Muscle of leg (tissue), 11 donors: ENCODE results near the gene HMGB2. TPM values are rescaled to one million over a fixed set of nuclear protein-coding genes. Genes with fewer than 3 reads are reported as not detected.

Experiments used
- DNase-seq: peaks from one replicate; pipeline ENCODE4 v3.0.0; 2013
- H3K27ac ChIP-seq: one replicate; pipeline ENCODE4 v1.5.1; 2013; ENCODE audit warnings: mild to moderate bottlenecking, low read length, control low read depth
- H3K27me3 ChIP-seq: one replicate; pipeline ENCODE4 v1.6.1; 2013; ENCODE audit warnings: low read length; ENCODE audit not compliant: control insufficient read depth, insufficient read depth
- H3K36me3 ChIP-seq: one replicate; pipeline ENCODE4 v1.6.1; 2013; ENCODE audit warnings: low read length; ENCODE audit not compliant: control insufficient read depth, insufficient read depth
- H3K4me1 ChIP-seq: one replicate; pipeline ENCODE4 v1.6.1; 2013; ENCODE audit warnings: low read length; ENCODE audit not compliant: control insufficient read depth, insufficient read depth
- H3K4me3 ChIP-seq: one replicate; pipeline ENCODE4 v1.5.1; 2013; ENCODE audit warnings: low read length, control low read depth
- H3K9me3 ChIP-seq: replicated peaks from 2 replicates; pipeline ENCODE4 v1.6.1; 2013; ENCODE audit warnings: low read depth, low read length; ENCODE audit not compliant: control insufficient read depth
- WGBS: methylation state at CpG from one replicate; pipeline ENCODE4 v1.1.5; 2013; ENCODE audit warnings: missing lambda C conversion rate; ENCODE audit not compliant: insufficient coverage; 5-methylcytosine and 5-hydroxymethylcytosine counted together
- polyA plus RNA-seq, 8 donors: library from polyadenylated mRNA; unstranded; fragments of 120-200 nt; gene quantifications; one replicate each; pipeline versions ENCODE4 v1.2.1 to v1.2.3, GENCODE V29; 2013; ENCODE audit warnings: inconsistent platforms in 1 of 8, low replicate concordance in 1 of 8; ENCODE audit not compliant: insufficient read length in 8 of 8, insufficient read depth in 1 of 8
- total RNA-seq: library from RNA; stranded (reverse); fragments of 120-200 nt; gene quantifications from one replicate; pipeline ENCODE4 v1.2.4, GENCODE V29; 2013

Gene HMGB2
- total and polyA plus RNA-seq, 9 donors: 104 to 243 (median 197) TPM

DNA sequence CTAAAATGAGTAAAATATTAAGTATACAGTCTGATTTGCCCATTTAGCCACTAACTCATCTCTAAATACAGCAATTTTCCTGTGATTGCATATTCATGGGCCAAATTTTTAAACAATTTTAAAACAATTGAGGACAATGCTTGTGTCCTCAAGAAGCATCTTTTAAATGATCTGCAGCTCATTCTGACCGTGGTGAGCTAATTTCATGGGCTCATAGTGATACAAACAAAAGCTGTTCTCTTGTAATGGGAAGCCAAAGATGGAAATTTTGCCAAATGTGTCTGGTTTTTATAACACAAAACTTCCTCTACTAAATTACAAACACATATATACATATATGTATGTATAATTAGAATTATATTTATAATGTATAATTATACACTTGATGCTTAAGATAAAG lies 39.7 kb downstream of the HMGB2 start:
- Histone ChIP-seq H3K36me3 (no peaks in the 10 kb centered on the region), H3K4me1 (no peaks in the 10 kb centered on the region), H3K27me3 (no peaks in the 10 kb centered on the region), H3K4me3 (no peak overlapping the region), H3K9me3 (no peaks in the 10 kb centered on the region), H3K27ac (no peak overlapping the region)
- no CpG with 5 or more reads among the region's 1 CpG for WGBS
- no peak for DNase-seq

GRCh38 chr4:173293663-173294062 lies 40.5 kb downstream of the HMGB2 start:
- Histone ChIP-seq H3K4me1 (no peaks in the 10 kb centered on the region), H3K36me3 (no peaks in the 10 kb centered on the region), H3K27ac (no peak overlapping the region), H3K4me3 (no peak overlapping the region), H3K27me3 (no peaks in the 10 kb centered on the region), H3K9me3 (no peaks in the 10 kb centered on the region)
- 67% methylated on average over 3 of the region's 7 CpGs for WGBS
- DNase-seq: no peak

DNA sequence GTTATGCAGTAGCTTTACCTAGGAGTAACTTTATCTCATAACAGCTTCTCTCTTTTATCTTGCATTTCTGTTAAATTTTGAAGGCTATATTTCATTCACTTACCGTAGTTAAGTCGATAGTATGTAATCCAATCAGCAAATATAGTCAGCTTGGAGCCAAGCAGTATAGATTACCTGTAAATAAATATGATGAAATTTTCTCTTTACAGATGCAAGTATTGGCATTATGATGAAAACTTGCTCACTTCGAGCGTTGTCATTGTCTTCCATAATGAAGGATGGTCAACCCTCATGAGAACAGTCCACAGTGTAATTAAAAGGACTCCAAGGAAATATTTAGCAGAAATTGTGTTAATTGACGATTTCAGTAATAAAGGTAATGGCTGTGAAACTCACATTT lies 42.3 kb downstream of the HMGB2 start:
- no peaks in the 10 kb centered on the region for H3K27me3 ChIP-seq
- no peaks in the 10 kb centered on the region for H3K36me3 ChIP-seq
- no peak overlapping the region for H3K27ac ChIP-seq
- H3K4me1 ChIP-seq: no peaks in the 10 kb centered on the region
- no CpG with 5 or more reads among the region's 5 CpGs for WGBS
- DNase-seq: no peak
- peaks cover 9% of the 10 kb centered on the region for H3K9me3 ChIP-seq
- no peak overlapping the region for H3K4me3 ChIP-seq

- Histone ChIP-seq H3K27ac (no peak overlapping the region), H3K36me3 (no peaks in the 10 kb centered on the region), H3K27me3 (no peaks in the 10 kb centered on the region), H3K4me1 (no peaks in the 10 kb centered on the region), H3K4me3 (no peak overlapping the region), H3K9me3 (peaks cover 28% of the 10 kb centered on the region)
- DNase-seq: no peak
- 100% methylated on average over 1 of the region's 4 CpGs for WGBS
Measured at GRCh38 chr4:173289353-173289727, 44.8 kb downstream of the HMGB2 start.

- H3K27ac ChIP-seq: no peak overlapping the region
- H3K9me3 ChIP-seq: peaks cover 31% of the 10 kb centered on the region
- no CpG with 5 or more reads among the region's 3 CpGs for WGBS
- no peaks in the 10 kb centered on the region for H3K36me3 ChIP-seq
- H3K4me1 ChIP-seq: no peaks in the 10 kb centered on the region
- no peaks in the 10 kb centered on the region for H3K27me3 ChIP-seq
- no peak for DNase-seq
- H3K4me3 ChIP-seq: no peak overlapping the region
Measured at GRCh38 chr4:173288698-173289352, 45.3 kb downstream of the HMGB2 start.

DNA sequence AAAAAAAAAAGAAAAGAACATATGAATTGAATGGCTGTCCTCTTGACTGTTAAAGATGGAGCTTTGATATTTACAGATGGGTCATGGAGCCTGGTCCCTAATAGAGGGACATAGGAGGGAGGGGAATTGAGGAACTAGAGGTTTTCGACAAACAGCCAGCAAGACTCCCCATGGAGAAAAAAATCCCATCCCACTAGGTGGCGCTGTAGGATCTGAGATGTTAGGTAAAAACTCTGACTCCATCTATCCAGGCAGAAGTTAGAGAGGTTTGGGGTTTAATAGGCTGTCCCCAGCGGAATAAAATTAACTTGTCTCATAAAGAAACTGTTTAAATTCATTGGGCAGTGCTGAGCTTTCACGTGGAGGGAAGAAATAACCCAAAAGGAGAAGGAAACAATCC lies 45.9 kb downstream of the HMGB2 start:
- Histone ChIP-seq H3K36me3 (no peaks in the 10 kb centered on the region), H3K27me3 (no peaks in the 10 kb centered on the region), H3K27ac (no peak overlapping the region), H3K4me1 (no peaks in the 10 kb centered on the region), H3K4me3 (no peak overlapping the region), H3K9me3 (peaks cover 36% of the 10 kb centered on the region)
- WGBS: no CpG with 5 or more reads among the region's 4 CpGs
- peak; percentile 25 for DNase-seq

DNA sequence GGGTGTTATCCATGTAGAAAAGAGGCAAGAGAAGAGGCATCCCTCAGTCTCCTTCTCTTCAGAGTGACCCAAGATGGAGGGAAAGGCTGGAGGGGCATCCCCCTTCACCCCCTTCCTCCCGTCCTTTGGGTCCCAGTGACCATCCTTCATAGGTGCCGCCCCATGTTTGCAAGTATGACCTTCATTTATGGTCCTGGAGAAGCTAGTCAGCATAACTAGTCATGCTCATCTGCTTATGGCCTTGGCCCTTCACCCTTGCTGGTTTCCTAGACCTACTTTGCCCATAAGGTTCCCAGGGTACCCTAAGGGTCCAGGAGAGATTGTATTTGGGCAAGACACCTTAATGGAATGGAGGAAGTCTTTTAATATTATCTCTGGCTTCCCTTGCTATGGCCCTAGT lies 46.7 kb downstream of the HMGB2 start:
- Histone ChIP-seq H3K27ac (no peak overlapping the region), H3K36me3 (no peaks in the 10 kb centered on the region), H3K4me3 (no peak overlapping the region), H3K4me1 (no peaks in the 10 kb centered on the region), H3K9me3 (peaks cover 37% of the 10 kb centered on the region), H3K27me3 (no peaks in the 10 kb centered on the region)
- 100% methylated on average over 1 of the region's 2 CpGs for WGBS
- DNase-seq: no peak

DNA sequence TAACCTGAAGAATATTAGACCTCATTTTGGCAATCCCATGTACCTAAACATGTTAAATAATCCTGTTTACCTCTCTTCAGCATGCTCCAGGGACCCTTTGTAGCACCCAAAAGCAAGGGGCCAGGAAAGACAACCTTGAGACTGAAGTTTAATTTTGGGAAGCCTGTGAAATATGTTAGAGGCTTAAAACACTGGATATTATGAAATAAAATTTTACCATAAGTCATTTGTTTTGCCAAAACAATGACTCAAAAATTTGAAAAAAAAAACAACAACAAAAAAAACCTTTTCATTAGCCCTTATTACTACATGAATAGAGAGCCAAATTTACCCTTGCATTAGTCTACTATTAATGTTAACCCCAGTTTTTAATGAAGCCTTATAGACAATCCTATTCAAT lies 49.7 kb downstream of the HMGB2 start:
- peaks cover 44% of the 10 kb centered on the region for H3K9me3 ChIP-seq
- peaks cover 4% of the 10 kb centered on the region for H3K36me3 ChIP-seq
- no peak for DNase-seq
- H3K27ac ChIP-seq: no peak overlapping the region
- H3K27me3 ChIP-seq: no peaks in the 10 kb centered on the region
- no peaks in the 10 kb centered on the region for H3K4me1 ChIP-seq
- no peak overlapping the region for H3K4me3 ChIP-seq

- Histone ChIP-seq H3K27ac (no peak overlapping the region), H3K9me3 (peaks cover 42% of the 10 kb centered on the region), H3K36me3 (peaks cover 4% of the 10 kb centered on the region), H3K4me3 (no peak overlapping the region), H3K4me1 (no peaks in the 10 kb centered on the region), H3K27me3 (no peaks in the 10 kb centered on the region)
- WGBS: 100% methylated on average over 1 of the region's 3 CpGs
- no peak for DNase-seq
Measured at GRCh38 chr4:173282626-173283025, 51.5 kb downstream of the HMGB2 start.

DNA sequence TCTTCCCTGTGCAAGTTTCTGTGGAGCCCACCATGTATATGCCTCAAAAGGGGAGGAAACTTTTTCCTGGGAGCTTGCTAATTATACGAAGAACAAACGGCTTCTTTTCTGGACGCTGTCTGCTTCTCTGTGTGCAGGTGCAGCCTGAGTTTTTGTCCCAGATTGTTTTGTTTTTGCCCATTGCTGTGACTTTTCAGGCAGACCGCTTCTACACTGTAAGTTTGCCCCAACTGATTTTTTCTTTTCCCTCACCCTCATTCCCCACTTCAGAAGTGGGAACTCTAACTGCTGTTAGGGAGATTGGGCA lies 51.9 kb downstream of the HMGB2 start:
- Histone ChIP-seq H3K9me3 (peaks cover 38% of the 10 kb centered on the region), H3K27ac (no peak overlapping the region), H3K36me3 (peaks cover 4% of the 10 kb centered on the region), H3K4me3 (no peak overlapping the region), H3K4me1 (no peaks in the 10 kb centered on the region), H3K27me3 (no peaks in the 10 kb centered on the region)
- no peak for DNase-seq
- no CpG with 5 or more reads among the region's 4 CpGs for WGBS
